ENCODE data around the gene RPL22.

RPL22 gene

DNA sequence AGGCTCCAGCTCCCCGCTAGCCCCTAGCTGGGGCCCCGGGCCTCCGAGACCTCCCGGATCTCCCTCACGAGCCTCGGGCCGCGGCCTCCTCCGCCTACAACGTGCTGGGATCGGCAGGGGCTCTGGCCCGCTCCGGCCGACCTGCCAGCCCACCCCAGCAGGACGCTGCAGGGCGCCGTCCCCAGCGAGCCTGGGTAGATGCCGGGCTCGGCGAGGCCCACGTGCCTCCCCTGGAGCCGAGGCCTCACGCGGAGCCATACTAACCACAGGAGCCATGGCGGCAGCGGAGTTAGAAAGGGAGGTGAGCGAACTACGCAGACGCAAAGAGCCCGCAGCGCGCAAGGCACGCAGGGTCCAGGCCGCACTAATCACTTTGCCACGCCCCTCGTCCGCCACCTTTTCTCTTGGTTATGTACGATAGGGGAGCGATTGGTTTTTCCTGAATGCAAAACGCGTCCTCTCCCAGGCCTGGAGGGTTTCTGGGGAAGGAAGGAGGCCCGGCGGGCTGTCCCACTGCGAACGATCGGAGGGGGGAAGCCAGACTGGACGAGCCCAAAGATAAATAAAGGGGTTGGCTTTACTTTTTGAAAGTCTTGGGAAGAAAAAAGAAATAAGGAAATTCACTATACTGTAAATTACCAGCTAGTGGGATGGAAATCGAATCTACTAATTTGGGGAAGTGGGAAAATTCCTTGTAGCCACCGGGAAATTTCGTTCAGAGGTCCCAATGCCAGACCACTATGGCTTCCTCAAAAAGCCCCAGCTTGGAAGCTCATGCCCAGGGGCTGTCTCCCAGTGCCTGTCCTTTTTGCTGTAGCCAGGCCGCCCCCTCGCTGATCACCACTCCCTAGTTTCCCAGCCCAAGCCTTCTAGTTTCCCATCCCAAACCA, at the start of gene RPL22:
RPL22 (minus strand) TSS at position 298 of the 890 bp plus-strand sequence; CDS start at position 276, 22 bp downstream.
- DNase-seq (ENCODE audit: low read depth), result peak; percentile 92

DNA sequence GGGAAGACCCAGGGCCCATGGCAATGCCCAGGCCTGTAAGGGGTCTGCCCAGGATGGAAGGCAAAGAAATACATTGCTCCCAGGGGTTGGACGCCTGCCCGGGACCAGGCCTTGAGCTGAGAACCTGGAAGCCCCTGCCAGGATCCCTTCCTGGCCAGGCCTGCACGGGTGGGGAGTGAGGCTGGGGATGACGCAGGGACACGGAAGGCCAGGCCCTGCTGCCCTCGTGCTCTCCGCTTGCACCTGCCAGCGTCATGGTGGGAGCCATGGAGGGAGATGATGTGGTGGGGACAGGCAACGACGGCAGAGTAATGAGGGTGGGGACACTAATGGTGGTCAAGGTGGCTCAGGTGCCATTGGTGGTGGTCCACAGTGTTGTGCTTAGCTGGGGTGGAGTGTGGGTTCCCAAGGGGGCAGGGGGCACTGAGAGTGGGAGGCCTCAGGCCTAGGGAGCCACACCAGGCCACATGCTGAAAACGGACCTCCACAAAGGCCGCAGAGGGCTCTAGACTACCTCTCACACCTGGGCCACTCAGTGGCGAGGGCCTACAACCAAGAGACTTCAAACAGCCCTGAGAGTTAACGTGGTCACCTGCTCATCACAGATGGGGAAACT, 48.9 kb upstream of the RPL22 start:
- no peak for DNase-seq (ENCODE audit: low read depth)

DNA sequence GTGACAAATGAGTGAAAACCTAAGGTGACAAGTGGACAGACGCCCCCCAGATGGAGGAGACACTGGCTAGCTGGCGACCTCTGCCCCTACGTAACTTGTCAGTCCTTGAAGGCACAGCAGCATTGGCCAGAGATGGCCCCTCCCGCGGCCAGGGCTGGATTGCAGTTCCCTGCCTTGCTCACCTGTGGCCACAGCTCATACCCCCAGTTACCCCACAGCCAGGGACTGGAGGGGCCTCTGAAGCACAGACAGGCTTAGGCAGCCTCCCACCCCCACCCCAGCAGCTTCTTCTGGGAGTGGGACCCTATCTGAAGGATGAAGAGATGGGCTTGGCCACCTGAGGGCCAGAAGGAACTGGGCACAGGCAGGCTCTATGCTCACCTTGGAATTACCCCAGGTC, 48.3 kb upstream of the RPL22 start:
- DNase-seq (ENCODE audit: low read depth), result no peak

DNA sequence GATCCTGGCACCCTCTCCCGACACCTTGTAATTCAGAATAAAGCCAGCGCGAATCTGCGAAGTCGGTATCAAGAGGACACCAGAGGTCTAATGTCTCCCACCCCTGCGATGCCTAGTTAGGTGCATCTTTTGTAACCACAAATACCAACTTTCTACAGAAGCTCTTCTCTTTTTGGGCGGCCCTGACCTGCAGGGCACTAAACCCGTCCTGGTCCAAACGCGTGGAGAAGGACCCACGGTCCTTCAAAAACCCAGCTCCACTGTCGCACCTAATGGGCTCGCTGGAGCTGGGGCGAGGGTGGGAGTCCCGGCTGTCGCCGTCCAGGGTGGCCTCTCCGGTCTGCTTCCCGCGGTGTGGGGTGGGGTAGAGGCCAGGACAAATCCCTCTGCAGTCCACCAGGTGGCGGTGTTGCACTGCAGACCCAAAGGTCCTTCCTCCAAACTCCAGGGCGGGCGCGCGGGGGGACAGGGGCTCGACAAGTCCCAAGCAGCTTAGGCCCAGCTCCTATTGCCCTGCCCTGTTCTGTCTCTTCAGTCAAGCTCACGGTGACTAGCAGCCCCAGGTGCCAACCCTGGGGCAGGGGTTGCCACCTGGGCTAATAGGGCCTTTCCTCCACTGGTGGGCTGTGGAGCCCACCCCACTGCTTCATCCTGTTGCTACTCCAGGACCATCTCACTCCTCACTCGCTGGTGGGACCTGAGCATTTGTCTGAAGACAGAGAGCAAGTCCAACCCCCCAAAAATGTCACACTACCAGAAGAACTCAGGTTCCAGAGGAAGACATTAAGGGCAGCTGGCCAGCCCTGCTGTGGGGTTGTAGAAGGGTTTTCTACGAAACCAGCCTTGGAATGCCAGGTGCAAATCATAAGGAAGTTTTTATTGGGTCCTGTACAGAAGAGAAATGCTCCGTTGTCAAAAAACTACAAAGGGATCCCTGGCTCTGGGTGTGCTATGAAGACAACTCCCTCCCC, 47.4 kb upstream of the RPL22 start:
- peak; percentile 64 for DNase-seq (ENCODE audit: low read depth)

DNA sequence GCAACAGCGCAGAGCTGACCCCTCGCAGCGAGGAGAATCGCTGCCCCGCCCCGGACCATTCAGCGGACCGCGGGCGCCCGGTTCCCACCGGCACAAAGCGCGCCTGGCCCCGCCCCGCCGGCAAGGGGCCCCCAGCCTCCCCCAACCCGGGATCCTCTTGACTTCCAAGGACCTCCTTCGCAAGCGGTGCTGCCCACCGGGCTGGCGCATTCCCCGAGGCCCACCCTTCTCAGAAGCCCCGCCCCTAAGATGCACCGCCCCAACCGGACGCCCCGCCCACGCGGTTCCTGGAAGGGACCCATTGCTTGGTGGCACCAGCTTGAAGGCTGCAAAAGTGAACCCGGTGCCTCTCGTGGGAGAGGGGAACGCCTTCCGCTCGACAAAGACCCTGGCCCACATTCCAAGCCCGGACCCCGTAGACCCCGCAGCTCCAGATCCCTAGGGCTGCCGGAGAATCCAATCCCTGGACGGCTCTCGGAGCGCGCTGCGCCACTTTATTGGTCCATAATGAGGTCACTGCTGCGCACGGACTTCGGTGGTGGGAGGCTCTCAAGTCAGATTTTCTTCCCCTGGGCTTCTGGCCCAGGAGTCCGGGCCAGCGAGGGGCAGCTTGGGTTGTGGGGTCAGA, 46.6 kb upstream of the RPL22 start:
- no peak for DNase-seq (ENCODE audit: low read depth)

DNA sequence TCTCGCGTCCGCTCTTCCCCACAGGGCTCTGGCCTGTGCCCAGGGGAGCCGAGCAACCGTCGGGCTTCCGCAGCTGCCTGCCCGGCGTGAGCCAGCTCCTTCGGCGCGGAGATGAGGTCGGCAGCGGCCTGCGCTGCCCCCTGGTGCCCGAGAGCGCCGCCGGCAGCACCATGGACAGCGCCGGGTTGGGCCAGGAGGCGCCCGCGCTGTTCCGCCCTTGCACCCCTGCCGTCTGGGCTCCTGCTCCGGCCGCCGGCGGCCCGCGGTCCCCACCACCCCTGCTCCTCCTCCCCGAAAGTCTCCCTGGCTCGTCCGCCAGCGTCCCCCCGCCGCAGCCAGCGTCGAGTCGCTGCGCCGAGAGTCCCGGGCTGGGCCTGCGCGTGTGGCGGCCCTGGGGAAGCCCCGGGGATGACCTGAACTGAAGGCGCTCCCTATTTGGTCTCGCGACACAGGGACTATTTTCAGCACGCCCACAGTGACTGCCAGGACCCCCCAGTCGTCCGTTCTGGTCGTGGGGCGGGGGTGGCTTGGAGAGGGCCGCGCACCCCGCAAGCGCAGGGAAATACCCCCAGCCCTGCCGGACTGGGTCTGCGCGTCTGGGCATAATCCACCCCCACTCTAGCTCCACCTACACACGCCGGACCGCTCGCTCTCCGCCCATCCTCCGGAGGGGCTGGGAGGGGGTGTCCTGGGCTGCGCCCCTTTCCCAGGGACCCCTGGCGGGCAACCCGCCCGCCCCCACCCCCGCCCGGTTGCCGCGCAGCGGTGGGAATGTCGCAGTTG, 45.9 kb upstream of the RPL22 start:
- DNase-seq (ENCODE audit: low read depth), result peak; percentile 63

DNA sequence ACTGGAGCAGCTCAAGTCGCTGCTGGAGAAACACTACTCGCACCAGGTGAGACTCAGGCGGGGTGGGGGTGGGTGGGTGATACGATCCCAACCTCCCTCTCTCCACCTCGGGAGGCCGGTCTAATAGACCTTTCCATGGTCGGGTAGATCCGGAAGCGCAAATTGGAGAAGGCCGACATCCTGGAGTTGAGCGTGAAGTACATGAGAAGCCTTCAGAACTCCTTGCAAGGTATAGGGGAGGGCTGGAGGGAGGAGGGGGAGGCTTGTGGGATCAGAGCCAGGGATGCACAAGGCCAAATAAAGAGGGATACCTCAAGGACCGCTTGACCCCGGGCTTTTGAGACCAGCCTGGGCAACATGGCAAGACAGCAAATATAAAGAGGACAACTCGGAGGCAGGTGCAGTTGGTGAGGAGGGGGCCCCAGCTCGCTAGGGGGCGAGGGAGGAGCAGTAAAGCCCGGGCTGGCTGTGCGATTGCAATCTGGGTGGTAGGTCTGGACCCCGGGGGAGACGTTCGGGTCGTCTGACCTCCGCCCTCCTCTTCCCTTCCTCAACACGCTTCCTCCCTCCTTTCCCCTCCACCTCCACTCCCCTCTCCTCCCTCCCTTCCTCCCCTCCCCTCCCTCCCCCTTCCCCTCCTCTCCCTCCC, 45.1 kb upstream of the RPL22 start:
- DNase-seq (ENCODE audit: low read depth), result no peak

DNA sequence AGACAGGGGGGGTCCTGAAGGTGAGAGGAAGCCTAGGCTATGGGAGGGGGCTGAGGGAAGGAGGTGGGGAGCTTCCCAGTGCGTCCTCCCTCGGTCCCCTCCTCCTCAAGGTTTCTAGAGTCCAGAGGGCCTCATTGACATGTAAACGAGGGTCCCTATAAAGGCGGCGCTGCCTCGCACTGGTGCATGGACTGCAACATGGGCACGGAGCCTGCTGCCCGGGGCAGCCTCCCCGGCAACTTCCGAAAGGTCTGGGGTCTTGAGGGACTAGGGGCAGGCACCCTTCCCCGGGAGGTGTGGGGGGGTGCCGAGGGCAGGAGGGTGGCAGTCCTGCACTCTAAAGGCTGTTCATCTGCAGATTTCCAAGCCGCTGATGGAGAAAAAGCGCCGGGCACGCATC, 44.6 kb upstream of the RPL22 start, which contains the start of gene HES3:
HES3 (plus strand) TSS at position 187 of the 400 bp plus-strand sequence; CDS start at position 374, 187 bp downstream.
- DNase-seq (ENCODE audit: low read depth), result no peak

DNA sequence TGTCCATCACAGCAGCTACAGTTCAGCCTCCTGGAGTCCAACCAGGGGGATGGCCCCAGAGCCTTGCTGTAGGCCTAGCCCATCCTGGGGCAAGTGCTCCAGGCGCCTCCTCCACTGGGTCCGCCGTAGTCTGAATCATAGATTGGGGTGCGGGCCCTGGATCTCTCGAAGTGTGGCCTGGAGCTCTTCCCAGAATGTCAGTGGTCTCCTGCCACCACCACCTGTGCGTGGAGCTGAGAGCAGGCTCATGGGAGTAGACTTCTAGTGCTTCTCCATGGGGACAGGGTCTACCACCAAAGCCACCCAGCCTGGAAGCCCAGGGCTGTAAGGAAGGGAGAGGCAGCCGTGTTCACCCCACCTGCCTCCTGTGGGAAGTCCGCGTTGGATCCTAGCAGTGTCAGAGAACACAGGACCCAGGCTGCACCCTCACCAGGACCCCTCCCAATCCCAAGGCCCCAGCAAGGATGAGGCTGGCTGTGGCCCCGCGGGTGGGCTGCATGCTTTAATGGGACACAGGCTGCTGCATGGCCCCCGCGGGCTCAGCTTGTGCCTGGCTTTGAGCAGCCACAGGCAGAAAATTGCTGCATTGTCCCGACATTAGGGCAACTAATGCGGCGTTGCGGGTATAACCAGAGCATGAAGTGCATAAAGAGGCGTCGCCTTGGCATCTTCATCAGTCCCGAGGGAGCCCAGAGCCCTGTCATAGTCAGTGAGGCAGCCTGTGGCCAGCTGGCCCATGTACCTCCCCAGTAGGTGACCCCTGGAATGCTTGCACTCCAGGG, 43.8 kb upstream of the RPL22 start:
- no peak for DNase-seq (ENCODE audit: low read depth)

DNA sequence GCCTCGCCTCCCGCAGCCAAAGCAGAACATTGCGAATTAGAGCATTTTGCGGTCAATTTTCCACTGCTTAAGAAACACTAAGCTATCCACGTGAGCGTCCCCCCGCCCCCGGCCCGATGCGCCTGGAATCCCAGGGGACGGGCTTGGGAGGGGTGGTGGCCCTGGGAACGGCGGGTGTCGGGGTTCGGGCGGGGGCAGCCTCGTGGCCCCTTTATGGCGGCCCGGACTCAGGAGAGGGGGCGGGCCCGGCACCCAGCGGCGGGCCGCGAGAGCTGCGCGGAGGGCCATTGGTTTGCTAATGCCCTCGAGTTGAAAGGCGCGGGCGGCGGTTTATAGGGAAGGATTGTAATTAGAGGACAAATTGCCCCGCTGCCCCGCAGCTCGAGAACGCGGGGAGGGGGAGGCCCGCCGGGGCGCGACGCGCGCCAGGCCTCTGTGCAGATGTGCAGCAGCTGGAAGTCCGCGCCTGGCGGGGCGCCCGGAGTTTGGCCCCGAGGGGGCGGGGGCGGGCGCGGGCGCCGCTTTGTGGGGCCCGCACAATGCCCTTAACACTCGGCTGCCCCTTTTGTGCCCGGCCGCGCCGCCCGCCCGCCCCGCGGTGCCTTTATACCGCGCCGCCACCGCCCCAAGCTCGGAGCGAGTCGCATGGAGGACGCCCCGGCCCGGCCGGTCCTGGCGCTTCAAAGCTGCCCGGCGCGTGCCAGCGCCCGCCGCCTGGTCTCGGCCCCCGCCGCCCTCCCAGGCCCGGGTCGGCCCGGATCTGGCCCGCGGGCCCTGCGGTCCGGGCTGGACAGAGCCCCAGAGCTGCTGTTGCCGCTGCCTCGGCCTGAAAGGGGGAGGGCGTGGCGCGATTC, 42.7 kb upstream of the RPL22 start:
- DNase-seq (ENCODE audit: low read depth), result no peak

DNA sequence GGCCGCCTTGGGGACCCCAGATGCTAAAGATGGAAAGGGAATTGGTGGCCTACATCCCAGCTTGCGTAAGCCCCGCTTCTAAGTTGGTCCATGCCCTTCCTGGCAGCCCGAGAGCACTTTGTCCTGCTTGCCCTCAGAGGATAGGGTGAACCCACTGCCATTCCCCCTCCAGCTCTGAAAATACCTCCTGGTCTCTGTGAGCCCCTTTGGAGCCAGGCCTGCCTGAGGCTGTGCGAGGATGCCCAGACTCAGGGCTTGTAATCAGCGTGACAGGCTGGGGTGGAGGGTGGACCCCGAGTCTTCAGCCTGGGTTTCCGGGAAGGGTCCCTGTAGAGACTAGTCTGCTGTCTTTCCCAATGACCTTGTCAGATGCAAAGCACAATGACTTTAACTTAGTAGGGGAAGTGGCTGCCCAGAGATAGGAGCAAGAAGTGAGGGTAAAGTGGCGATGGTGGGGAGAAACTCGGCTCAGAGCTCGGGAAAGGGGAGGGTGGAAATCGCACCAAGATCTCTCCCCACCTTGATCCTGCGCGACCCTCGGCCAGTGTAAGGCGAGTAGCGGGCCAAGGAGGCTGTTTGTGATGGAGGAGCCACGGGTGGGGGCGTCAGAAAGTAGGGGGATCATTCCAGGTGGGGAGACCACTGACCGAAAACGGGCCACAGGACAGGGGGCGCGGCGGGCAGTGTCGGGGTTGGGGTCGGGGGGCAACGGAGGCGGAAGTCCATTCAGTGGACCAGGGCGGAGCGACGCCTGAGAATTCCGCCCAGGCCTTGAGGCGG, 41.9 kb upstream of the RPL22 start:
- DNase-seq (ENCODE audit: low read depth), result no peak

DNA sequence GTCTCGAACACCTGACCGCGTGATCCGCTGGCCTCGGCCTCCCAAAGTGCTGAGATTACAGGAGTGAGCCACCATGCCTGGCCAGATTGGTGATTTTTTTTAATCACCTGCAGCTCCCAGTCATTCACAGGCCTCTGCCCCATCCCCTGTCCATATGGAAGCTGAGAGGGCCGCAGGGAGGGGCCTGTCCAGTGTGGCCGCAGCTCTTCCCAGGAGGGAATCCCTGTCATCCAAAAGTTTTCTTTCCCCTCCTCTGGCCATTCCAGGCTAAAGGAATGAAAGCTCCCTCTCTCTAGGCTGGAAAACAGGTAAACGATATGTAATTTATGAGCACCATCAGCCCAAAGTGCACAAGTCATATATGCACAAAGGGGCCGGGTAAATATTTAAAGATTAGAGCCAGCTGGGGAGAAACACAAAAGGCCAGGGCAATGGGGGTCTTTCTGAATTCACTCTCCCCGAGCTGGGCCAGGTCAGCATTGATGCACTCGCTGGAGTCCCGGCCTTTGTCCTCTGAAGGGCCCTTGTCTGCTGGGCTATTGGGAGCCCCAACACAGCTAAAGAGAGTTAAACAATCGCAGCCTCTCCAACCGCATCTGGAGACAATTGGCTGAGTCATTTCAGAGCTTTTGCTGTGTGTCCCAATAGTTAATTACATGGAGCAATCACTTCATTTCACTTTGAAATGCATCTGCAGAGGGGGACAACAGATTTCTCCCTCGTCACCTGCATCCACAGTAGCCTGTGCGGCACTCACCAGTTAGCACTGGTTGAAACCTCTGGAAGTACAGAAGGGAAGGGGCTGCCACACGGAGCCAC, 40.8 kb upstream of the RPL22 start:
- no peak for DNase-seq (ENCODE audit: low read depth)

DNA sequence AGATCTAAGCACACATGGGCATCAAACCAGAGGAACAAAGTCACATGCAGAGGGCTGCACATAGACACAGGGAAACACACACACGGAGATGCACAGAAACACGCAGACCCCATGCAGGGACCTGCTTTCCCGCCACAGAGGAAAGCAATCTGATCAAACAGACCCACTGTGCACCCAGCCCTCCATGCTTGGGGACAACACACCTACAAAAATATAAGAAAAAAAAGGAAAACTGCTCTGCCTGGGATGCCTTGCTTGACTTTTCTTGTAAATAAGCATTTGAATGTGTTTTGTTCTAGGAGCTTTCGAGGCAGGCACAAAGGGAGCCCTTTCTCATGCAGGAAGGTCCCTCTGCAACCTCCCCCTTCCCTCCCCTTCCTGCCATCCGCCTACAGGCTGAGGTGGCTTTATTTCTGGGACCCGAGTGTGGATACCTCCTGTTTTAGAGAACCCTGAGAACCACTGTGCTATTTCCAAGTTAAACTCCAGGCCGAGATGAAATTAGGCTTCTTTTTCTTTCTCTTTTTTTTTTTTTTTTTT, 39.9 kb upstream of the RPL22 start:
- DNase-seq (ENCODE audit: low read depth), result no peak

DNA sequence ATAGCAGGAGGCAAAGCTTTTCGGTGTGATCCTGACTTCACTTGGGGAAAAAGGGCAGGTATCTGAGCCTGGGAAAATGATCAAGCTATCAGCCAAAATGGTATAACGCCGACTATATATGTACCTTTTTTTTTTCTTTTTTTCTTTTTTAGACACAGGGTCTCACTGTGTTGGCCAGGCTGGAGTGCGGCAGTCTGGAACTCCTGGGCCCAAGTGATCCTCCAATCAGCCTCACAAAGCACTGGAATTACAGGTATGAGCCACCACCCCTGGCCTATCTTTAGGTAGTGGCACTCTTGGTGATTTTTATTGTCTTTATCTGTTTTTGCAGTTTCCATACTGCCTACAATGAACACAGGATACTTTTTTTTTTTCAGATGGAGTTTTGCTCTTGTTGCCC, 37.7 kb upstream of the RPL22 start:
- no peak for DNase-seq (ENCODE audit: low read depth)

DNA sequence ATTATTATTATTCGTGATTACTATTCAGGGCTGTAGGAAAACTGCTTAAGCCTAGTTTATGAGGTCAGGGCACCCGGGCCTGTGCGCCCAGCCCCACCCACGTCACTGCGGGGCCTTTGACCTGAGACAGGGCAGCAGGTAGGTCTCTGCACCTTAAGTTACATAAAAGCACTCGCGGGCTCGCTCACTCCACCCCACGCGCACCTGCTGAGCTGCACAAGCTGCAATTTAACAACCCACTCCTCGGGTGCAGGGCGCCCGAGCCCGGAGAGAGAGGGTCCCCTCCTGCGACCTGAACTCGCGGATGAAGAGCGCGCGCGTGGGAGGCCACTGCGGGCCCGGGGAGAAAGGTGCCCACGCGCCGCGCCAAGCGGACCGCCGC, 35.9 kb upstream of the RPL22 start:
- DNase-seq (ENCODE audit: low read depth), result no peak

DNA sequence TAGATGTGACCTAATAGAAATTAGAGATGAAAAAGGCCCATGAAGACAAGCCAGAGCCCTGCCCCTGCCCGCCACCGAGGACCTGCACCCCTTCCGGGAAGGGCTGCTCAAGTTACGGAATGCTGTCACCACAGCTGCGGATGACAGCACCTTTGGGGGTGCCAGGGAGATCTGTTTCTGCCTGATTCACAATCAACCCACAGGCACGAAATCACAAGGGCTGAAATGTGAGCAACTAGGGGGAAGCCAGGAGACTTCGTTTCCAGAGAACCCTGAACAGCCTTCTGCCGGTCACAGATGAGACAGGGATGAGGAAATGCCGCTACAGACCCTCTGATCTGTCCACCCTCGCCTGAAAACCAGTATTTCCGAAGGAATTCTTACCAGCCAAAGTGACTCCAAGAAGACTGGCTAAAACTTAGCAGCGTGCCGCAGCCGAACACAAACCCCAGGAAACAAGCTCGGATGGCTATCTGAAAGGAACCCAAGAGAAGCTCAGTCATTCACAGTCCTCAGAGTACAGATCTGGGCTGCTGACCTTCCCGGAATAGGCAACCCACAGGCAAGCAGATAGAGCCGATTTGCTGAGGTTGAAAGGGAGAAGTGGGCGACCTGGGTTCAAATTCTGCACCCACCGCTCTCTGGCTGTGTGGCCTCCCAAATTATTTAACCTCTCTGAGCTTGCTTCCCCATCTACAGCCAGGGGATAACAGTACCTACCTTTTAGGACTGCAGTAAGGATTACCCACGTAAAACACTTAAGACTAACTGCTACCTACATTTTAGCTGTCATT, 35.3 kb upstream of the RPL22 start:
- no peak for DNase-seq (ENCODE audit: low read depth)

Data from stimulated activated CD8-positive, alpha-beta memory T cell treated with anti-CD3 and anti-CD28 coated beads, Interleukin-12 subunit alpha, Interleukin-12 subunit beta, amount 100 ng/mL, for 4 hours (primary cell).